ENCODE results near the gene ZNF550. TPM values are rescaled to one million over a fixed set of nuclear protein-coding genes. Genes with fewer than 3 reads are reported as not detected.

Gene ZNF550
- total and polyA plus RNA-seq, 10 of the 15 experiments (the other 5 are each of a cell fraction or from before 2014, with no cell fraction given), result 2.6 to 14.0 (median 7.4) TPM

DNA sequence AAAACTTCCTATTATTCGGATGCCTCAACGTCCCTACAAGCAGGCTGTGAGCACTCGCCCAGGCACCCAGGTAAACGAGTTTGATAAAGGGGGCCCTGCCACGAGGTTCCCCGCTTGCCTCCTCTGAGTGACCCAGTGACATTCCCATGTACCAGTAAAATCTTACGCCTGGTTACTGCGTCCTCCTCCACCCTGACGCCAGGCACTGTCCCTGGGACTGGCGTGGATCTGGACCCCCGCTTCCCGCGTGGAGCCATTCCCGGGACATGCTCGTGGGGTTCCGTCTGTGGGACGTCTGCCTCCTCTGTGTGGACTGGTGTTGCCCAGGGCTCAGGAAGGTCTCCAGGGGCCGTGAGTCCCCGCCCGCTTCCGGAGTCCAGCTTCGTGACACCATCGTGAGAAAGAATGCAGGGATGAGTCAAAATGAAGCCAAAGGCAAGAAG, 407 bp upstream of the ZNF550 start:
- FAIRE-seq (no peak), DNase-seq (ENCODE audit: low read depth, low spot score) (no peak), ATAC-seq (no peak)
- Histone ChIP-seq H3K4me3 (peak overlapping the region; percentile 83; the same call in 1 of the 2 replicates), H3K27me3 (replicated peaks in 1 of 2; ENCODE audit: control insufficient read depth in 2 of 2, insufficient read depth in 2 of 2, low read length in 1 of 2) (no peaks in the 10 kb centered on the region), H3K27ac (ENCODE audit: control insufficient read depth, insufficient read depth) (no peak overlapping the region), H3K9ac (ENCODE audit: control insufficient read depth, insufficient read depth, low read length) (no peak overlapping the region; the same call in 1 of the 2 replicates), H3K4me2 (ENCODE audit: control insufficient read depth, insufficient read depth) (peak overlapping the region; percentile 86), H3K4me1 (ENCODE audit: control insufficient read depth, insufficient read depth, low read length) (no peaks in the 10 kb centered on the region), H2AFZ (ENCODE audit: control insufficient read depth, low read depth, low read length) (peak overlapping the region; percentile 88), H3K36me3 (ENCODE audit: control insufficient read depth in 2 of 2, insufficient read depth in 2 of 2, low read length in 1 of 2) (no peaks in the 10 kb centered on the region), H4K20me1 (ENCODE audit: control insufficient read depth, insufficient read depth) (no peaks in the 10 kb centered on the region), H3K9me3 (replicated peaks; ENCODE audit: control insufficient read depth, insufficient read depth, low read length) (peaks cover 8% of the 10 kb centered on the region; the same call in 2 of the 3 replicates), H3K79me2 (ENCODE audit: control insufficient read depth, insufficient read depth, low read length) (peaks cover 12% of the 10 kb centered on the region)
- no TSS peak for BruUV-seq (replicated peaks)
- in situ Hi-C loops (cut with MboI) (no loop called here), intact Hi-C loops (cut with micrococcal nuclease; ENCODE audit: unreplicated experiment) (no loop called here)
- WGBS (ENCODE audit: insufficient coverage, insufficient replicate concordance, low lambda C conversion rate, missing lambda C conversion rate), result 56% methylated on average over 23 of the region's 23 CpGs
- SMC1A ChIA-PET (ENCODE audit: uncharacterized antibody, unreplicated experiment), result no interaction called here
- CTCF ChIA-PET, result no interaction called here
- TF ChIP-seq MTA3 (IDR thresholded peaks at IDR 0.05; ENCODE audit: borderline replicate concordance, low read length), result no peak
- TF ChIP-seq SUZ12 (IDR thresholded peaks at IDR 0.05; ENCODE audit: unreplicated experiment), result no peak
- TF ChIP-seq TBL1XR1 (IDR thresholded peaks at IDR 0.05; ENCODE audit: low read depth, low read length), result no peak
- TF ChIP-seq, protein P1, sequence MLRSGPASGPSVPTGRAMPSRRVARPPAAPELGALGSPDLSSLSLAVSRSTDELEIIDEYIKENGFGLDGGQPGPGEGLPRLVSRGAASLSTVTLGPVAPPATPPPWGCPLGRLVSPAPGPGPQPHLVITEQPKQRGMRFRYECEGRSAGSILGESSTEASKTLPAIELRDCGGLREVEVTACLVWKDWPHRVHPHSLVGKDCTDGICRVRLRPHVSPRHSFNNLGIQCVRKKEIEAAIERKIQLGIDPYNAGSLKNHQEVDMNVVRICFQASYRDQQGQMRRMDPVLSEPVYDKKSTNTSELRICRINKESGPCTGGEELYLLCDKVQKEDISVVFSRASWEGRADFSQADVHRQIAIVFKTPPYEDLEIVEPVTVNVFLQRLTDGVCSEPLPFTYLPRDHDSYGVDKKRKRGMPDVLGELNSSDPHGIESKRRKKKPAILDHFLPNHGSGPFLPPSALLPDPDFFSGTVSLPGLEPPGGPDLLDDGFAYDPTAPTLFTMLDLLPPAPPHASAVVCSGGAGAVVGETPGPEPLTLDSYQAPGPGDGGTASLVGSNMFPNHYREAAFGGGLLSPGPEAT (IDR thresholded peaks at IDR 0.05; ENCODE audit: low read depth), result no peak
- TF ChIP-seq PML (IDR thresholded peaks at IDR 0.05; ENCODE audit: low read length), result no peak
- TF ChIP-seq CHD2 (IDR thresholded peaks at IDR 0.05; ENCODE audit: borderline replicate concordance, low read depth, low read length), result no peak
- no peak for TF ChIP-seq SREBF2 (IDR thresholded peaks at IDR 0.05; ENCODE audit: low read length)
- no peak for TF ChIP-seq MYB (IDR thresholded peaks at IDR 0.05; ENCODE audit: borderline replicate concordance, low read depth, low read length)
- no peak for TF ChIP-seq SMARCA5 (IDR thresholded peaks at IDR 0.05)
- no peak for TF ChIP-seq MTA2 (IDR thresholded peaks at IDR 0.05; ENCODE audit: low read depth)
- TF ChIP-seq CHD4 (IDR thresholded peaks at IDR 0.05), result no peak
- no peak for TF ChIP-seq STAT1 (conservative IDR thresholded peaks at IDR 0.05)
- TF ChIP-seq, protein P2, sequence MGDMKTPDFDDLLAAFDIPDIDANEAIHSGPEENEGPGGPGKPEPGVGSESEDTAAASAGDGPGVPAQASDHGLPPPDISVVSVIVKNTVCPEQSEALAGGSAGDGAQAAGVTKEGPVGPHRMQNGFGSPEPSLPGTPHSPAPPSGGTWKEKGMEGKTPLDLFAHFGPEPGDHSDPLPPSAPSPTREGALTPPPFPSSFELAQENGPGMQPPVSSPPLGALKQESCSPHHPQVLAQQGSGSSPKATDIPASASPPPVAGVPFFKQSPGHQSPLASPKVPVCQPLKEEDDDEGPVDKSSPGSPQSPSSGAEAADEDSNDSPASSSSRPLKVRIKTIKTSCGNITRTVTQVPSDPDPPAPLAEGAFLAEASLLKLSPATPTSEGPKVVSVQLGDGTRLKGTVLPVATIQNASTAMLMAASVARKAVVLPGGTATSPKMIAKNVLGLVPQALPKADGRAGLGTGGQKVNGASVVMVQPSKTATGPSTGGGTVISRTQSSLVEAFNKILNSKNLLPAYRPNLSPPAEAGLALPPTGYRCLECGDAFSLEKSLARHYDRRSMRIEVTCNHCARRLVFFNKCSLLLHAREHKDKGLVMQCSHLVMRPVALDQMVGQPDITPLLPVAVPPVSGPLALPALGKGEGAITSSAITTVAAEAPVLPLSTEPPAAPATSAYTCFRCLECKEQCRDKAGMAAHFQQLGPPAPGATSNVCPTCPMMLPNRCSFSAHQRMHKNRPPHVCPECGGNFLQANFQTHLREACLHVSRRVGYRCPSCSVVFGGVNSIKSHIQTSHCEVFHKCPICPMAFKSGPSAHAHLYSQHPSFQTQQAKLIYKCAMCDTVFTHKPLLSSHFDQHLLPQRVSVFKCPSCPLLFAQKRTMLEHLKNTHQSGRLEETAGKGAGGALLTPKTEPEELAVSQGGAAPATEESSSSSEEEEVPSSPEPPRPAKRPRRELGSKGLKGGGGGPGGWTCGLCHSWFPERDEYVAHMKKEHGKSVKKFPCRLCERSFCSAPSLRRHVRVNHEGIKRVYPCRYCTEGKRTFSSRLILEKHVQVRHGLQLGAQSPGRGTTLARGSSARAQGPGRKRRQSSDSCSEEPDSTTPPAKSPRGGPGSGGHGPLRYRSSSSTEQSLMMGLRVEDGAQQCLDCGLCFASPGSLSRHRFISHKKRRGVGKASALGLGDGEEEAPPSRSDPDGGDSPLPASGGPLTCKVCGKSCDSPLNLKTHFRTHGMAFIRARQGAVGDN (IDR thresholded peaks at IDR 0.05), result no peak
- no peak for TF ChIP-seq NFIC (IDR thresholded peaks at IDR 0.05; ENCODE audit: low read depth, low read length)
- POLR2A ChIA-PET, result no interaction called here
- RAD21 ChIA-PET (ENCODE audit: unreplicated experiment), result no interaction called here
